SK-N-SH treated with all-trans-retinoic acid at 6 μM for 48 hours (cell line): Measurements from ENCODE around the gene LBX1.

Experiments used
- ATAC-seq: fragments of 200-7000 bp; cut with Tn5 transposase; 3 replicates; pipeline ENCODE4 v1.9.1; 2020; ENCODE audit warnings: mild to moderate bottlenecking, moderate library complexity
- BACH2 ChIP-seq: fragments of 250-450 bp; sonication (Bioruptor Pico); IDR thresholded peaks from 2 replicates; pipeline ENCODE4 v1.9.0; 2021; ENCODE audit warnings: mild to moderate bottlenecking, borderline replicate concordance
- CSDC2 ChIP-seq: fragments of 250-450 bp; sonication (Bioruptor Pico); IDR thresholded peaks from 2 replicates; pipeline ENCODE4 v1.5.0; 2020; ENCODE audit warnings: mild to moderate bottlenecking, moderate library complexity
- CSRNP3 ChIP-seq: fragments of 250-450 bp; sonication (Bioruptor Pico); IDR thresholded peaks from 2 replicates; pipeline ENCODE4 v1.5.1; 2021; ENCODE audit warnings: mild to moderate bottlenecking, moderate library complexity
- ESRRG ChIP-seq: fragments of 250-450 bp; sonication (Bioruptor Pico); IDR thresholded peaks from 2 replicates; pipeline ENCODE4 v1.6.1; 2021; ENCODE audit warnings: mild to moderate bottlenecking
- GLIS3 ChIP-seq: fragments of 250-450 bp; sonication (Bioruptor Pico); IDR thresholded peaks from 2 replicates; pipeline ENCODE4 v1.5.0; 2020; ENCODE audit warnings: mild to moderate bottlenecking, moderate library complexity
- ISL1 ChIP-seq: fragments of 250-450 bp; sonication (Bioruptor Pico); IDR thresholded peaks from 2 replicates; pipeline ENCODE4 v2.1.2; 2022; ENCODE audit warnings: mild to moderate bottlenecking, moderate library complexity
- POU6F1 ChIP-seq: fragments of 250-450 bp; sonication (Bioruptor Pico); IDR thresholded peaks from 2 replicates; pipeline ENCODE4 v1.8.0; 2021; ENCODE audit warnings: low read depth, mild to moderate bottlenecking, moderate library complexity, borderline replicate concordance
- PPARA ChIP-seq: fragments of 250-450 bp; sonication (Bioruptor Pico); IDR thresholded peaks from 2 replicates; pipeline ENCODE4 v1.5.0; 2020; ENCODE audit warnings: mild to moderate bottlenecking, borderline replicate concordance
- TCF4 ChIP-seq: fragments of 250-450 bp; sonication (Bioruptor Pico); IDR thresholded peaks from 2 replicates; pipeline ENCODE4 v1.8.0; 2021; ENCODE audit warnings: mild to moderate bottlenecking, moderate library complexity, borderline replicate concordance
- TOX ChIP-seq: fragments of 250-450 bp; sonication (Bioruptor Pico); IDR thresholded peaks from 2 replicates; pipeline ENCODE4 v1.8.0; 2021; ENCODE audit warnings: mild to moderate bottlenecking, moderate library complexity, borderline replicate concordance
- TSHZ2 ChIP-seq: fragments of 250-450 bp; sonication (Bioruptor Pico); IDR thresholded peaks from 2 replicates; pipeline ENCODE4 v1.5.0; 2020; ENCODE audit warnings: mild to moderate bottlenecking, moderate library complexity
- ZC3H10 ChIP-seq: fragments of 250-450 bp; sonication (Bioruptor Pico); IDR thresholded peaks from 2 replicates; pipeline ENCODE4 v1.5.1; 2021; ENCODE audit warnings: mild to moderate bottlenecking, moderate library complexity
- ZFP3 ChIP-seq: fragments of 250-450 bp; sonication (Bioruptor Pico); IDR thresholded peaks from 2 replicates; pipeline ENCODE4 v1.5.0; 2020; ENCODE audit warnings: mild to moderate bottlenecking, moderate library complexity
- ZFP30 ChIP-seq: fragments of 450-650 bp; formaldehyde crosslinking; IDR thresholded peaks from 2 replicates; pipeline ENCODE4 v1.5.0; 2022; ENCODE audit warnings: mild to moderate bottlenecking, moderate library complexity
- ZNF565 ChIP-seq: fragments of 450-650 bp; formaldehyde crosslinking; conservative IDR thresholded peaks from 2 replicates; pipeline ENCODE4 v1.5.0; 2020; ENCODE audit warnings: low read depth, mild to moderate bottlenecking, moderate library complexity
- ZNF70 ChIP-seq: fragments of 450-650 bp; formaldehyde crosslinking; IDR thresholded peaks from 2 replicates; pipeline ENCODE4 v1.5.0; 2020; ENCODE audit warnings: mild to moderate bottlenecking, moderate library complexity
- ZNF8 ChIP-seq: fragments of 450-650 bp; formaldehyde crosslinking; IDR thresholded peaks from 2 replicates; pipeline ENCODE4 v1.5.0; 2020; ENCODE audit warnings: mild to moderate bottlenecking, moderate library complexity
- TF ChIP-seq, protein P1 (sequence below): fragments of 250-450 bp; sonication (Bioruptor Pico); IDR thresholded peaks from 2 replicates; pipeline ENCODE4 v1.5.1; 2020; ENCODE audit warnings: low read depth, mild to moderate bottlenecking, moderate library complexity

LBX1 gene

DNA sequence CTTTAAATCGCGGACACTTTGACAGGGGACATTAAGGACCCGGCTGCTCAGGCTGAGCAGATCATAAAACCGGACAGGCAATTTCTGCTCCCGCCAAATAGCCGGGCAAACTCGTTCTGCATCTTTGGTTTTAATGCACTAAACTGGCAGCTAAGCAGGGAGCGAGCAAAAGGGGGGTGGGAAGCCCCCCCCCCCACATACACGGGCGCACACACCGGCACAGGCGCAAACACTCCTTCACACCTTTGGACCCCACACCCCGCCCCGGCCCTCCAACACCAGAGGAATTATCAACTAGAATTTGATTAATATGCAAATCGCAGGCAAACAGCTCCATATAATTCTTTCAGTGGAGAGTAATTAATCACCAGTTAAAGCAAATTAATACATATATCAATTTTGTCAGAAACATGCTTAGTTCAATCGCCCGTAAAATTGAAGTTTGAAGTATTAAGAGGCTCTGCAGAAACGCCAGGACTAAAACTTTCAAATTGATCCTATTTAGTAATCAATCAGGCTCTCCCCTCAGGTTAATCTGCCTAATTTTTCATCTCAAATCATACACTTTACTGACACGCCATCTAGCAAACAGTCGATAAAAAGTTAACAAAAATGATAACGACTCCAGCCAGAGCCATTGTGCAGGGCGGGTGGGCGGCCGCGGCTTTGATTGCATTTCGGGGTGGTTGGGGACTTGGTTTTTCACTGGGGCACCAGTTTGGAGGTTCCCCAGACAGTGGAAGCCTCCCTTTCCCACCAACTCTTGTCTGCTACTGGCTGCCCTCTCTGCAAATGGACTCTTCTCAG, 9.9 kb downstream of the LBX1 start:
- TF ChIP-seq ZNF8 (CRISPR knock-in tag) = no peak
- no peak for TF ChIP-seq ZC3H10
- TF ChIP-seq TSHZ2 (CRISPR knock-in tag) = no peak
- TF ChIP-seq ISL1 (CRISPR knock-in tag) = no peak
- no peak for TF ChIP-seq CSRNP3 (CRISPR knock-in tag)
- TF ChIP-seq TCF4 (CRISPR knock-in tag) = no peak
- TF ChIP-seq PPARA (CRISPR knock-in tag) = no peak
- TF ChIP-seq ZNF565 = no peak
- no peak for TF ChIP-seq CSDC2 (CRISPR knock-in tag)
- TF ChIP-seq, protein P1, sequence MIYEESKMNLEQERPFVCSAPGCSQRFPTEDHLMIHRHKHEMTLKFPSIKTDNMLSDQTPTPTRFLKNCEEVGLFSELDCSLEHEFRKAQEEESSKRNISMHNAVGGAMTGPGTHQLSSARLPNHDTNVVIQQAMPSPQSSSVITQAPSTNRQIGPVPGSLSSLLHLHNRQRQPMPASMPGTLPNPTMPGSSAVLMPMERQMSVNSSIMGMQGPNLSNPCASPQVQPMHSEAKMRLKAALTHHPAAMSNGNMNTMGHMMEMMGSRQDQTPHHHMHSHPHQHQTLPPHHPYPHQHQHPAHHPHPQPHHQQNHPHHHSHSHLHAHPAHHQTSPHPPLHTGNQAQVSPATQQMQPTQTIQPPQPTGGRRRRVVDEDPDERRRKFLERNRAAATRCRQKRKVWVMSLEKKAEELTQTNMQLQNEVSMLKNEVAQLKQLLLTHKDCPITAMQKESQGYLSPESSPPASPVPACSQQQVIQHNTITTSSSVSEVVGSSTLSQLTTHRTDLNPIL (CRISPR knock-in tag) = no peak
- ATAC-seq = no peak

- TF ChIP-seq TCF4 (CRISPR knock-in tag) = no peak
- TF ChIP-seq PPARA (CRISPR knock-in tag) = no peak
- TF ChIP-seq ISL1 (CRISPR knock-in tag) = no peak
- no peak for TF ChIP-seq CSRNP3 (CRISPR knock-in tag)
- TF ChIP-seq GLIS3 (CRISPR knock-in tag) = no peak
- TF ChIP-seq, all 23 proteins: peak for 0
- no peak for ATAC-seq
Measured at GRCh38 chr10:101218351-101219138, 10.7 kb downstream of the LBX1 start.

DNA sequence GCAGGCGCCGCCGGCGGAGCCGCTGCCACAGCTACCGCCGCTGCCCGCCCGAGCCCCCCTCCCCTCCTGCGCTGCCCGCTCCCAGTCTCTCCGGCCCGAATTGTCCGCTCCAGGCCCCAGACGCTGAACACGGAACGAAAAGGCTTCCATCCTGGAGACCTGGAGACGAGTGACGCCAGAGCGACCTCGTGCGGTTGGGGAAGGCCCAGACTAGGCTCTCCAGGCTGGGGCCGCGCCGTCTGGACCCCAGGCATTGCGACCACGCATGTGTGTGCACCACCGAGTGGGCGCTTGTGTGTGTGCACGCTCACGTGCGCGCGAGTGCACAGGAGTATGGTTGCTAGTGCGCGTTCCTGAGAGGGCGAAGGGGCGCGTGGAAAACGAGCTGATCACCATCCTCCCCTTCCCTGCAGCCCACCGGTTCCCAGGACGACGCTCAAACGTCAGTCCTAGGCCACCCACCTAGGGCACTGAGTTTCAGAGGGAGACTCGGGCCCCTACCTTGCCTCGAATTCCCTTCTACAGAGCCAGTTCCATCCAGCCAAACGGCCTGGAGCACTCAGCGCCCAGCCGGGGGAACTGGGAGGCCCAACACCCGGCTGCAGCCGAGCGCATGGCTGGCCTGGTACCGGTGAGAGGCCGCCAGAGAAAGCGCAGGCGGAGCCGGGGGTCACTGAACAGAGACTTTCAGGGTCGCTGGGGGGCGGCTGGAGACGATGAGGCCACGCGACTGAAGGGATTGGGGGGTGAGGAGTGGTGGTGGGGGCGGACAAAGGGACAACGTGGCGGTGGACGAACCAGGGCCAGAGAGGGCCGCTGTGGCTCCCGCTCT, 11.6 kb downstream of the LBX1 start:
- peak; percentile 67 for ATAC-seq
- no peak for TF ChIP-seq ZNF565
- TF ChIP-seq ZFP30 (CRISPR knock-in tag) = no peak
- TF ChIP-seq ZNF70 = no peak
- TF ChIP-seq PPARA (CRISPR knock-in tag) = no peak
- no peak for TF ChIP-seq ZFP3 (CRISPR knock-in tag)
- no peak for TF ChIP-seq CSDC2 (CRISPR knock-in tag)
- TF ChIP-seq TOX (CRISPR knock-in tag) = no peak
- TF ChIP-seq BACH2 = no peak
- TF ChIP-seq ESRRG (CRISPR knock-in tag) = no peak
- TF ChIP-seq, all 23 proteins: peak for 0

DNA sequence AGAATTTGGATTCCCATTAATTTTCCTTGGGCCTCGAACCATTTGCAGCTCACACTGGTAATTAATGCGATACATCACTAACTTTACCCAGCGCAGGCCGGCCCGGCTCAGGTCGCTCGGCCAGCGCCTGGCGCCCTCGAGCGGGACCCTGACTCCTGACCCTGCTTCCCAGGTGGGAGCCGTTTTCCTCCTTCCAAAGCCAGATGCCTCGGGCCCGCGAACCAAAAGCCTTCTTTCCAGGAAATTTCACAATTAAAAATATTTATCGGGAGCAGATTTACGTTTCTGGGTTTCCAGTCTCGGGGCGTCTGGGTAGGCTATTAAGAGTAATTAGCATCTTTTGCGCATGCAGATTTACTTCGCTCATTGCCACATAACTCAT, 12.2 kb downstream of the LBX1 start:
- no peak for TF ChIP-seq ZFP3 (CRISPR knock-in tag)
- no peak for TF ChIP-seq GLIS3 (CRISPR knock-in tag)
- no peak for TF ChIP-seq POU6F1 (CRISPR knock-in tag)
- no peak for TF ChIP-seq ZFP30 (CRISPR knock-in tag)
- no peak for TF ChIP-seq BACH2
- no peak for TF ChIP-seq CSRNP3 (CRISPR knock-in tag)
- TF ChIP-seq, all 23 proteins: peak for 0
- ATAC-seq = no peak
